ENCODE results near the gene MSH3. TPM values are rescaled to one million over a fixed set of nuclear protein-coding genes. Genes with fewer than 3 reads are reported as not detected.

The MSH3 gene
- total and polyA plus RNA-seq, 2 of the 8 experiments (the other 6 are each of a cell fraction or from before 2014, with no cell fraction given): 3.6 to 22.6 TPM

- FAIRE-seq (no peak), DNase-seq (ENCODE audit: low read depth in 1 of 2, low spot score in 2 of 2) (no peak)
- no peak overlapping the region for H3K23ac ChIP-seq (ENCODE audit: insufficient read length)
- H3K18ac ChIP-seq (ENCODE audit: extremely low read depth, low read length): no peak overlapping the region
- H2BK20ac ChIP-seq (ENCODE audit: low read length): no peak overlapping the region
- H3K79me1 ChIP-seq (ENCODE audit: low read depth, low read length): no peaks in the 10 kb centered on the region
- no peak overlapping the region for H2AFZ ChIP-seq (ENCODE audit: low read length)
- no peaks in the 10 kb centered on the region for H3K4me1 ChIP-seq (replicated peaks in 1 of 4; ENCODE audit: control insufficient read depth in 3 of 4, insufficient read depth in 4 of 4, low read length in 3 of 4)
- H3K4me2 ChIP-seq (ENCODE audit: insufficient read depth in 1 of 2, low read depth in 2 of 2, low read length in 2 of 2): no peak overlapping the region
- no peak overlapping the region for H3K4me3 ChIP-seq (ENCODE audit: extremely low read depth in 1 of 4, insufficient read depth in 2 of 4, low read depth in 3 of 4, low read length in 4 of 4)
- no peaks in the 10 kb centered on the region for H3K23me2 ChIP-seq (ENCODE audit: low read depth, low read length)
- no peak overlapping the region for H3K4ac ChIP-seq (replicated peaks; ENCODE audit: insufficient read length, low read depth, low read length)
- ChIA-PET CTCF (ENCODE audit: partially characterized antibody) (interaction anchor here (0.5 kb wide), 1 partner anchor 264 kb away, joined by 3 read pairs; no protein-coding TSS in a partner anchor), POLR2A (ENCODE audit: partially characterized antibody) (no interaction called here)
- no peak overlapping the region for H3K14ac ChIP-seq (ENCODE audit: insufficient read length)
- H2BK15ac ChIP-seq (ENCODE audit: low read length): no peak overlapping the region
- H2BK12ac ChIP-seq (ENCODE audit: low read depth, low read length): no peak overlapping the region
- H4K5ac ChIP-seq (ENCODE audit: insufficient read length, low read depth, low read length): no peak overlapping the region
- H3K79me2 ChIP-seq (ENCODE audit: control insufficient read depth in 1 of 2, insufficient read depth in 2 of 2, low read length in 2 of 2): no peaks in the 10 kb centered on the region
- no peak overlapping the region for H3K27ac ChIP-seq (ENCODE audit: low read depth, low read length)
- peaks cover 0 to 5% (median 0%) of the 10 kb centered on the region in 4 experiments; a peak in 3 of 8 replicates for H3K36me3 ChIP-seq (ENCODE audit: control insufficient read depth in 2 of 4, insufficient read depth in 4 of 4, low read length in 3 of 4)
- H2BK120ac ChIP-seq (replicated peaks; ENCODE audit: low read depth, low read length): no peak overlapping the region
- no peak overlapping the region for H3K56ac ChIP-seq (replicated peaks; ENCODE audit: insufficient read length, low read depth, low read length)
- H4K91ac ChIP-seq (replicated peaks; ENCODE audit: insufficient read length, low read length): no peak overlapping the region
- H3K9me3 ChIP-seq (ENCODE audit: insufficient read depth in 2 of 2, low read depth in 1 of 2, low read length in 1 of 2): no peaks in the 10 kb centered on the region
- no peak overlapping the region for H2BK5ac ChIP-seq (ENCODE audit: low read depth, low read length)
- no peak overlapping the region for H3K9ac ChIP-seq (replicated peaks in 1 of 4; ENCODE audit: extremely low read depth in 1 of 4, low read depth in 3 of 4, low read length in 3 of 4)
- H2AK5ac ChIP-seq (ENCODE audit: low read depth, low read length): no peak overlapping the region
- H4K20me1 ChIP-seq (replicated peaks in 1 of 2; ENCODE audit: control insufficient read depth in 1 of 2, insufficient read depth in 2 of 2, low read length in 2 of 2): no peaks in the 10 kb centered on the region
- H4K8ac ChIP-seq (ENCODE audit: extremely low read depth, insufficient read depth, low read length): no peak overlapping the region
- no peaks in the 10 kb centered on the region for H3K27me3 ChIP-seq (replicated peaks in 1 of 4; ENCODE audit: control insufficient read depth in 3 of 4, extremely low read depth in 1 of 4, insufficient read depth in 3 of 4, low read length in 3 of 4)
- WGBS, 2 experiments (ENCODE audit: extremely low coverage in 1 of 2, insufficient coverage in 1 of 2, insufficient read length in 1 of 2, insufficient replicate concordance in 2 of 2, low coverage in 1 of 2, low lambda C conversion rate in 2 of 2, missing lambda C conversion rate in 1 of 2): 93% methylated on average over 2 of the region's 2 CpGs; no CpG with 5 or more reads in 1 of the 2 experiments
- no peak for TF ChIP-seq CHD1 (IDR thresholded peaks at IDR 0.05; ENCODE audit: low read depth, low read length)
- TF ChIP-seq CBX8 (IDR thresholded peaks at IDR 0.05; ENCODE audit: borderline replicate concordance, low read depth, low read length): no peak
- TF ChIP-seq GABPA (IDR thresholded peaks at IDR 0.05; ENCODE audit: borderline replicate concordance, insufficient read depth, low read length): no peak
- no peak for TF ChIP-seq SRF (IDR thresholded peaks at IDR 0.05; ENCODE audit: low read depth, low read length)
- no peak for TF ChIP-seq BACH1 (IDR thresholded peaks at IDR 0.05; ENCODE audit: low read length)
- TF ChIP-seq JUN (IDR thresholded peaks at IDR 0.05; ENCODE audit: low read depth, low read length): no peak
- TF ChIP-seq RNF2 (IDR thresholded peaks at IDR 0.05; ENCODE audit: borderline replicate concordance, low read depth, low read length, missing control alignments, poor library complexity, severe bottlenecking): no peak
- no peak for TF ChIP-seq E2F6 (IDR thresholded peaks at IDR 0.05)
- no peak for TF ChIP-seq USF2 (IDR thresholded peaks at IDR 0.05; ENCODE audit: low read length)
- TF ChIP-seq SIN3A (conservative IDR thresholded peaks at IDR 0.05 in 1 of 2, IDR thresholded peaks at IDR 0.05 in 1 of 2; ENCODE audit: low read depth in 1 of 2, low read length in 2 of 2): no peak
- TF ChIP-seq EZH2 (IDR thresholded peaks at IDR 0.05; ENCODE audit: low read depth, low read length, severe bottlenecking): no peak
- no peak for TF ChIP-seq RBBP5 (IDR thresholded peaks at IDR 0.05; ENCODE audit: borderline replicate concordance, low read depth, low read length)
Observed at GRCh38 chr5:80622756-80623155, 31.7 kb upstream of the MSH3 start.

All from H1 (cell line).